BLaER1 treated with 17β-estradiol and CSF1 and Interleukin-3, amounts not matched to agents 10 nM and 100 nM (cell line): ENCODE results near the gene PBX1.

Experiments
- H3K27ac ChIP-seq, 11 experiments: shearing (Covaris generic); formaldehyde crosslinking; 2 replicates each; pipeline ENCODE4 v1.8.1; 2022
- H3K27me3 ChIP-seq, 11 experiments: shearing (Covaris generic); formaldehyde crosslinking; 2 replicates each; pipeline ENCODE4 v1.8.1; 2022
- H3K36me3 ChIP-seq, 11 experiments: shearing (Covaris generic); formaldehyde crosslinking; 2 replicates each; pipeline ENCODE4 v1.8.1; 2022
- H3K4me1 ChIP-seq, 10 experiments: shearing (Covaris generic); formaldehyde crosslinking; 2 replicates each; pipeline ENCODE4 v1.8.1; 2022
- H3K4me2 ChIP-seq, 11 experiments: shearing (Covaris generic); formaldehyde crosslinking; 2 replicates each; pipeline ENCODE4 v1.8.1; 2022
- H3K4me3 ChIP-seq, 10 experiments: shearing (Covaris generic); formaldehyde crosslinking; 2 replicates each; pipeline ENCODE4 v1.8.1; 2022
- H3K9ac ChIP-seq, 11 experiments: shearing (Covaris generic); formaldehyde crosslinking; 2 replicates each; pipeline ENCODE4 v1.8.1; 2022
- H3K9me3 ChIP-seq, 11 experiments: shearing (Covaris generic); formaldehyde crosslinking; replicated peaks in 1 of 11; 2 replicates each; pipeline ENCODE4 v1.8.1; 2022
- H4K20me1 ChIP-seq, 11 experiments: shearing (Covaris generic); formaldehyde crosslinking; 2 replicates each; pipeline ENCODE4 v1.8.1; 2022
- Cebpa-rat ChIP-seq, 11 experiments: shearing (Covaris generic); IDR thresholded peaks; 2 replicates each; pipeline ENCODE4 v1.8.1; 2022

Gene PBX1

GRCh38 chr1:164558461-164559341 is at the start of gene PBX1:
Gene PBX1 (plus strand): TSS chr1:164559184.
- peaks cover 0 to 8% (median 6%) of the 10 kb centered on the region in 10 experiments; a peak in 9 of 20 replicates for H3K4me1 ChIP-seq
- H3K27me3 ChIP-seq: peaks cover 42 to 45% (median 45%) of the 10 kb centered on the region in 11 experiments
- no peaks in the 10 kb centered on the region for H3K36me3 ChIP-seq
- TF ChIP-seq Cebpa-rat (IDR thresholded peaks at IDR 0.05): no peak
- H3K4me3 ChIP-seq: peak within 1 kb of the TSS; percentile 36 to 68 (median 50)
- H3K4me2 ChIP-seq: peak within 1 kb of the TSS; percentile 71 to 91 (median 78)
- H3K9me3 ChIP-seq: peaks cover 0 to 1% (median 0%) of the 10 kb centered on the region in 11 experiments; a peak in 2 of 22 replicates
- H4K20me1 ChIP-seq: peaks cover 0 to 30% (median 13%) of the 10 kb centered on the region in 11 experiments; a peak in 10 of 22 replicates
- H3K9ac ChIP-seq: peak within 1 kb of the TSS in 4 of 11 experiments; percentile 12 to 29 (median 24); a peak in 2 of 22 replicates
- no peak within 1 kb of the TSS for H3K27ac ChIP-seq

- Histone ChIP-seq H3K27ac (no peak overlapping the region), H3K36me3 (no peaks in the 10 kb centered on the region)
- TF ChIP-seq Cebpa-rat (IDR thresholded peaks at IDR 0.05): no peak
Measured at GRCh38 chr1:164510435-164510834, 48.5 kb upstream of the PBX1 start.

GRCh38 chr1:164511001-164511705 is 47.8 kb upstream of the PBX1 start:
- Histone ChIP-seq H4K20me1 (no peaks in the 10 kb centered on the region), H3K4me1 (peaks cover 0 to 4% (median 0%) of the 10 kb centered on the region in 10 experiments; a peak in 1 of 20 replicates), H3K27me3 (no peaks in the 10 kb centered on the region), H3K27ac (no peak overlapping the region), H3K4me2 (no peak overlapping the region), H3K9me3 (peaks cover 0 to 6% (median 0%) of the 10 kb centered on the region in 11 experiments; a peak in 1 of 22 replicates), H3K36me3 (no peaks in the 10 kb centered on the region), H3K9ac (no peak overlapping the region), H3K4me3 (no peak overlapping the region)
- TF ChIP-seq Cebpa-rat (IDR thresholded peaks at IDR 0.05): no peak

More at GRCh38 chr1:164510435-164510834, 48.5 kb upstream of the PBX1 start:
- no peaks in the 10 kb centered on the region for H3K27me3 ChIP-seq
- no peak overlapping the region for H3K4me2 ChIP-seq
- H4K20me1 ChIP-seq: no peaks in the 10 kb centered on the region
- H3K9me3 ChIP-seq: peaks cover 0 to 8% (median 0%) of the 10 kb centered on the region in 11 experiments; a peak in 1 of 22 replicates
- H3K4me3 ChIP-seq: no peak overlapping the region
- peaks cover 0 to 4% (median 0%) of the 10 kb centered on the region in 10 experiments; a peak in 1 of 20 replicates for H3K4me1 ChIP-seq
- no peak overlapping the region for H3K9ac ChIP-seq

- no peak overlapping the region for H3K4me2 ChIP-seq
- peaks cover 0 to 7% (median 0%) of the 10 kb centered on the region in 10 experiments; a peak in 2 of 20 replicates for H3K4me1 ChIP-seq
- H3K9ac ChIP-seq: no peak overlapping the region
- no peak for TF ChIP-seq Cebpa-rat (IDR thresholded peaks at IDR 0.05)
- H3K36me3 ChIP-seq: no peaks in the 10 kb centered on the region
- no peaks in the 10 kb centered on the region for H3K9me3 ChIP-seq
- no peak overlapping the region for H3K4me3 ChIP-seq
- no peaks in the 10 kb centered on the region for H3K27me3 ChIP-seq
- H3K27ac ChIP-seq: no peak overlapping the region
- no peaks in the 10 kb centered on the region for H4K20me1 ChIP-seq
Measured at GRCh38 chr1:164515231-164515630, 43.8 kb upstream of the PBX1 start.

- H3K4me2 ChIP-seq: no peak overlapping the region
- H3K27ac ChIP-seq: no peak overlapping the region
- H3K36me3 ChIP-seq: no peaks in the 10 kb centered on the region
- peaks cover 0 to 7% (median 0%) of the 10 kb centered on the region in 10 experiments; a peak in 2 of 20 replicates for H3K4me1 ChIP-seq
- H3K9me3 ChIP-seq: no peaks in the 10 kb centered on the region
- H4K20me1 ChIP-seq: no peaks in the 10 kb centered on the region
- no peaks in the 10 kb centered on the region for H3K27me3 ChIP-seq
- H3K4me3 ChIP-seq: no peak overlapping the region
- TF ChIP-seq Cebpa-rat (IDR thresholded peaks at IDR 0.05): no peak
- H3K9ac ChIP-seq: no peak overlapping the region
Measured at GRCh38 chr1:164515711-164516331, 43.2 kb upstream of the PBX1 start.

DNA sequence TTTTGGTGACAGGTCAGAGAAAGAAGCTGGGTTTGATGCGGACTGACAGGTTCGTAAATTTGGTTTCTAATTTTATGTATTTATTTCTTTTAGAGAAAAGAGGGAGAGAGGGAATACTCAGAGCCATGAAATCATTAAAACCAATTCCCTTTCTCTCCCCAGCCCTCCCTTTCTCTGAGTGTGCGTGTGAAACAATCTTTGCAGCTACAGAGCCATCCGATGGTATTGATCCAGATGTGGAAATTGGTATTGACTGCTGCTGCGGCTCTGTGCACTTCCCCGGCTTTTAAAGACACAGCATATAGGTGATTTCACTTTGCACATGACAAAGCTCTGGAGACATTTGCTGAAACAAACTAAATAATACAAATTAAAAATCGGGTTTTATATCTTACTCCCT is 42.4 kb upstream of the PBX1 start:
- H3K9ac ChIP-seq: no peak overlapping the region

GRCh38 chr1:164518692-164519332 is 40.2 kb upstream of the PBX1 start:
- Histone ChIP-seq H3K4me1 (peaks cover 0 to 7% (median 0%) of the 10 kb centered on the region in 10 experiments; a peak in 2 of 20 replicates), H4K20me1 (no peaks in the 10 kb centered on the region), H3K4me3 (no peak overlapping the region), H3K27ac (no peak overlapping the region), H3K27me3 (no peaks in the 10 kb centered on the region), H3K9ac (no peak overlapping the region), H3K9me3 (no peaks in the 10 kb centered on the region), H3K36me3 (no peaks in the 10 kb centered on the region), H3K4me2 (peak overlapping the region in 1 of 11 experiments; percentile 25; a peak in 1 of 22 replicates)
- TF ChIP-seq Cebpa-rat (IDR thresholded peaks at IDR 0.05): no peak

More for the DNA sequence above, 42.4 kb upstream of the PBX1 start:
- Histone ChIP-seq H3K4me1 (peaks cover 0 to 7% (median 0%) of the 10 kb centered on the region in 10 experiments; a peak in 2 of 20 replicates), H3K4me3 (no peak overlapping the region), H4K20me1 (no peaks in the 10 kb centered on the region), H3K27ac (no peak overlapping the region), H3K4me2 (no peak overlapping the region), H3K9me3 (no peaks in the 10 kb centered on the region), H3K27me3 (no peaks in the 10 kb centered on the region), H3K36me3 (no peaks in the 10 kb centered on the region)
- no peak for TF ChIP-seq Cebpa-rat (IDR thresholded peaks at IDR 0.05)

DNA sequence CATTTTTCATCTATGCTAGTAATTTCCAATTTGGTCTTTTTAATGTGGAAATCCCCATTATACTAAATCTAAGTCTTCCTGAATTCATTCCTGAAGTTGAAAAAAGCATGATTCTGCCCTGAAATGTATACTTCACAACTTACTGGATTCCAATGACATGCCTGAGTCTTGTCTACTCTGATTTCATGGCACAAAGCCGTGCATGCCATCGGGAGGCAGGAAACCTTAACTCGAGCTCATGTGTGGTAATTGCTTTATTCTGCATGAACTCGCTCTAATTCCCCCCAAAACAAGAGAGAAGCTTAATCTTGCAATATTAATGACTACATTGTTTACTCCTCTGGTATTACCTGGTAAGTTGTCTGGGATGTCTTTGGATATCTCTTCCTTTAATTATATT is 39.6 kb upstream of the PBX1 start:
- Histone ChIP-seq H3K27me3 (no peaks in the 10 kb centered on the region), H3K36me3 (no peaks in the 10 kb centered on the region), H3K4me2 (no peak overlapping the region), H3K4me3 (no peak overlapping the region), H3K4me1 (peaks cover 0 to 7% (median 0%) of the 10 kb centered on the region in 10 experiments; a peak in 2 of 20 replicates), H3K9me3 (no peaks in the 10 kb centered on the region), H4K20me1 (no peaks in the 10 kb centered on the region), H3K9ac (no peak overlapping the region), H3K27ac (no peak overlapping the region)
- no peak for TF ChIP-seq Cebpa-rat (IDR thresholded peaks at IDR 0.05)
